NB4 (cell line): ENCODE data around the gene SCUBE3.

Experiments used
- DNase-seq: peaks from one replicate; pipeline ENCODE4 v3.0.0; 2010; ENCODE audit warnings: low read depth
- H3K4me3 ChIP-seq: one replicate; pipeline ENCODE4 v1.5.1; 2011; ENCODE audit warnings: mild to moderate bottlenecking, low read depth, low read length, moderate library complexity
- CTCF ChIP-seq: IDR thresholded peaks from one replicate; pipeline ENCODE4 v1.5.1; 2012; ENCODE audit warnings: low read depth, low read length
- MYC ChIP-seq: IDR thresholded peaks from 2 replicates; pipeline ENCODE4 v1.6.1; 2011; ENCODE audit warnings: low read depth, low read length
- POLR2A ChIP-seq: IDR thresholded peaks from 2 replicates; pipeline ENCODE4 v1.6.1; 2011; ENCODE audit warnings: mild to moderate bottlenecking; ENCODE audit not compliant: insufficient read length; ENCODE audit errors: extremely low read depth
- TF ChIP-seq, protein P1 (sequence below): IDR thresholded peaks from 2 replicates; pipeline ENCODE4 v1.6.1; 2011; ENCODE audit warnings: low read depth, low read length

SCUBE3 gene

GRCh38 chr6:35166520-35166919, 47.2 kb upstream of the SCUBE3 start:
- TF ChIP-seq, protein P1, sequence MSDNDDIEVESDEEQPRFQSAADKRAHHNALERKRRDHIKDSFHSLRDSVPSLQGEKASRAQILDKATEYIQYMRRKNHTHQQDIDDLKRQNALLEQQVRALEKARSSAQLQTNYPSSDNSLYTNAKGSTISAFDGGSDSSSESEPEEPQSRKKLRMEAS, result no peak
- TF ChIP-seq POLR2A, result no peak
- TF ChIP-seq CTCF, result no peak
- no peak for TF ChIP-seq MYC
- H3K4me3 ChIP-seq, result no peak overlapping the region
- no peak for DNase-seq

GRCh38 chr6:35167505-35167904, 46.3 kb upstream of the SCUBE3 start:
- DNase-seq, result no peak
- TF ChIP-seq CTCF (no peak), MYC (no peak), POLR2A (no peak)
- TF ChIP-seq, protein P1, result no peak
- H3K4me3 ChIP-seq, result no peak overlapping the region

DNA sequence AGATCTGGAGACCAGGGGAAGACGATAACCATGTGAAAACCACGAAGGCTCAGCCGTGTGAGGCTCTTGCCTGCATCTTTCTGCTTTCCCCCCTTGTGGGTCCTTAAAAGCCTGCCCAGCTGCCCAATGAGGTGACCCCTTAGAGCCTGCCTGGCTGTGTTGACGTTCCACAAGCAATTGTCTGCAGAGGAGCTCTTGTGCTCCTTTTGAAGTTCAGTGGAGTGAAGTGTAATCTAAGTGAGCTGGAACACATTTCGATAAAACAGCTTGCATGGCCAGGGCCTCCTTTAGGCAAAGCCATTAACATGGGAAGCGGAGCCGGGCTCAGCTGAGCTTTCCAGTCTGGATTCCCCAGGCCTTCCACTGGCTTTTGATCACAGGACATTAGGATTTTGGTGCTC, 45.3 kb upstream of the SCUBE3 start:
- TF ChIP-seq MYC (no peak), POLR2A (no peak), CTCF (no peak)
- TF ChIP-seq, protein P1, result no peak
- no peak overlapping the region for H3K4me3 ChIP-seq
- no peak for DNase-seq

GRCh38 chr6:35170166-35170565, 43.6 kb upstream of the SCUBE3 start:
- TF ChIP-seq CTCF (no peak), POLR2A (no peak), MYC (no peak)
- TF ChIP-seq, protein P1, result no peak
- DNase-seq, result no peak
- no peak overlapping the region for H3K4me3 ChIP-seq

DNA sequence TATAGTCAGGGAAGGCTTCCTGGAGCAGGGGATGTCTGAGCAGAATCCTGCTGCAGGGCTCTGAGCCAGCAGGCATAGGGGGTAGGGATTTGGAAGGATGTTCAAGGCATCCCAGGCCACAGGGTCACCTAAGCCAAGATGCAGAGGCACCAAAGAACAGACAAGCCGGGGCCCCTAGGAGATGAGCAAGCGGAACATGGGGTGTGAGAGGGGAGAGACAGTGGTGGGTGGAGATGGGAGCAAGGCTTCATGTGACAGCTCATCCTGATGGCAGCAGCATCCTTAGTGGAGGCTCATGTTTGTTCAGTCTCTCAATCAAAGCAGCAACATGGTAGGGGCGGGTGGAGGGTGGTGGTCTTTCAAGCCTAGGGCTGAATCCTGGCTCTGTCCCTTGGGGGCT, 42.9 kb upstream of the SCUBE3 start:
- no peak overlapping the region for H3K4me3 ChIP-seq
- no peak for DNase-seq
- TF ChIP-seq, protein P1, result no peak
- no peak for TF ChIP-seq CTCF
- no peak for TF ChIP-seq MYC
- no peak for TF ChIP-seq POLR2A

- no peak for TF ChIP-seq MYC
- TF ChIP-seq, protein P1, result no peak
- TF ChIP-seq POLR2A, result no peak
- TF ChIP-seq CTCF, result no peak
- H3K4me3 ChIP-seq, result no peak overlapping the region
- DNase-seq, result no peak
Observed at GRCh38 chr6:35173044-35173426, 40.7 kb upstream of the SCUBE3 start.
